MM.1S (cell line): ENCODE data around the gene ZNF335.

Experiments
- DNase-seq: peaks from one replicate; pipeline ENCODE4 v3.0.0-alpha.2; 2015
- H2AFZ ChIP-seq: fragments of 300-600 bp; sonication (generic); 2 replicates; pipeline ENCODE4 v1.6.0; 2016; ENCODE audit warnings: antibody characterized with exemption, low read length
- H3F3A ChIP-seq: fragments of 300-600 bp; sonication (generic); 2 replicates; pipeline ENCODE4 v1.6.1; 2016; ENCODE audit warnings: mild to moderate bottlenecking, antibody characterized with exemption, low read length, moderate library complexity, mixed read lengths; ENCODE audit not compliant: insufficient read depth
- H3K27ac ChIP-seq: fragments of 300-600 bp; sonication (generic); 2 replicates; pipeline ENCODE4 v1.5.1; 2016; ENCODE audit warnings: mild to moderate bottlenecking, low read length
- H3K27me3 ChIP-seq: fragments of 300-600 bp; sonication (generic); replicated peaks from 2 replicates; pipeline ENCODE4 v1.6.0; 2016; ENCODE audit warnings: low read length; ENCODE audit not compliant: insufficient read depth
- H3K36me3 ChIP-seq: fragments of 300-600 bp; sonication (generic); replicated peaks from 2 replicates; pipeline ENCODE4 v1.6.1; 2016; ENCODE audit warnings: mild to moderate bottlenecking, low read length, mixed read lengths; ENCODE audit not compliant: insufficient read depth
- H3K4me1 ChIP-seq: fragments of 300-600 bp; sonication (generic); 2 replicates; pipeline ENCODE4 v1.6.1; 2016; ENCODE audit warnings: low read length, mixed read lengths
- H3K4me2 ChIP-seq: fragments of 300-600 bp; sonication (generic); 2 replicates; pipeline ENCODE4 v1.6.0; 2016; ENCODE audit warnings: low read depth, low read length
- H3K4me3 ChIP-seq: fragments of 300-600 bp; sonication (generic); 2 replicates; pipeline ENCODE4 v1.5.1; 2016; ENCODE audit warnings: low read length, mixed read lengths
- H3K79me2 ChIP-seq: fragments of 300-600 bp; sonication (generic); 2 replicates; pipeline ENCODE4 v1.6.1; 2016; ENCODE audit warnings: mixed run types, low read length, mixed read lengths
- H3K9ac ChIP-seq: fragments of 300-600 bp; sonication (generic); 2 replicates; pipeline ENCODE4 v1.6.1; 2016; ENCODE audit warnings: low read length, mixed read lengths
- H3K9me2 ChIP-seq: fragments of 300-600 bp; sonication (generic); replicated peaks from 2 replicates; pipeline ENCODE4 v1.6.1; 2016; ENCODE audit warnings: mild to moderate bottlenecking, low read length, mixed read lengths; ENCODE audit not compliant: insufficient read depth
- H3K9me3 ChIP-seq: fragments of 300-600 bp; sonication (generic); replicated peaks from 2 replicates; pipeline ENCODE4 v1.6.1; 2016; ENCODE audit warnings: mild to moderate bottlenecking, low read length, mixed read lengths; ENCODE audit not compliant: insufficient read depth
- H4K20me1 ChIP-seq: fragments of 300-600 bp; sonication (generic); 2 replicates; pipeline ENCODE4 v1.6.1; 2016; ENCODE audit warnings: mild to moderate bottlenecking, low read length, moderate library complexity, mixed read lengths; ENCODE audit not compliant: insufficient read depth
- EZH2 ChIP-seq: fragments of 300-600 bp; sonication (generic); optimal IDR thresholded peaks from 2 replicates; pipeline ENCODE3; 2017; ENCODE audit warnings: low read depth, mild to moderate bottlenecking, antibody characterized with exemption, low read length, mixed read lengths
- EZH2phosphoT487 ChIP-seq: fragments of 300-600 bp; sonication (generic); IDR thresholded peaks from 2 replicates; pipeline ENCODE4 v1.6.1; 2018; ENCODE audit warnings: antibody characterized with exemption, low read length
- TF ChIP-seq, protein P1 (sequence below): fragments of 300-600 bp; sonication (generic); IDR thresholded peaks from 2 replicates; pipeline ENCODE4 v1.5.1; 2016; ENCODE audit warnings: antibody characterized with exemption, low read length, mixed read lengths

ZNF335 gene

DNA sequence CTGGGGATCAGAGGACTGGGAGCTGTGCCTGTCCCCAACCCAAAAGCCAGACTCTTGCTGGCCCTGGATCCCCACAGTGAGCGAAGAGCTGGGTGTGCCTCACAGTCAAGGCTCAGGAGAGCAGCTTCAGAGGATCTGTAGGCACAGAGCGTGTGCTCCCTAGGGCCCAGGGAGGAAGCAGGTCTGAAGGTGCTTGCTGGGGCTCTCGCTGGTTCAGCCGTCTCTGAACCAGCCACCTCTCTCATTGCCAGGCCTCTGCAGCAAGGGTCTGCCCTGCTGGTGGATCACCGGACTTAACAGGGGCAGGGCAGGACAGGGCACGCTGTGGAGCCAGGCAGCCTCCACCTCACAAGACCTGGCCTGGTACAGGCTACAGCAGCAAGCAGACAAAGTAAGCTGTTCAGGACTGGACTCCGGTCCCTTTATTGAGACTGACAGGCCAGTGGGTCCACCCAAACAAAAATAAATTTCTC is 23.7 kb downstream of the ZNF335 start:
- H3K4me3 ChIP-seq: no peak overlapping the region
- no peaks in the 10 kb centered on the region for H3K27me3 ChIP-seq
- H3K27ac ChIP-seq: no peak overlapping the region
- TF ChIP-seq EZH2: no peak
- TF ChIP-seq, protein P1, sequence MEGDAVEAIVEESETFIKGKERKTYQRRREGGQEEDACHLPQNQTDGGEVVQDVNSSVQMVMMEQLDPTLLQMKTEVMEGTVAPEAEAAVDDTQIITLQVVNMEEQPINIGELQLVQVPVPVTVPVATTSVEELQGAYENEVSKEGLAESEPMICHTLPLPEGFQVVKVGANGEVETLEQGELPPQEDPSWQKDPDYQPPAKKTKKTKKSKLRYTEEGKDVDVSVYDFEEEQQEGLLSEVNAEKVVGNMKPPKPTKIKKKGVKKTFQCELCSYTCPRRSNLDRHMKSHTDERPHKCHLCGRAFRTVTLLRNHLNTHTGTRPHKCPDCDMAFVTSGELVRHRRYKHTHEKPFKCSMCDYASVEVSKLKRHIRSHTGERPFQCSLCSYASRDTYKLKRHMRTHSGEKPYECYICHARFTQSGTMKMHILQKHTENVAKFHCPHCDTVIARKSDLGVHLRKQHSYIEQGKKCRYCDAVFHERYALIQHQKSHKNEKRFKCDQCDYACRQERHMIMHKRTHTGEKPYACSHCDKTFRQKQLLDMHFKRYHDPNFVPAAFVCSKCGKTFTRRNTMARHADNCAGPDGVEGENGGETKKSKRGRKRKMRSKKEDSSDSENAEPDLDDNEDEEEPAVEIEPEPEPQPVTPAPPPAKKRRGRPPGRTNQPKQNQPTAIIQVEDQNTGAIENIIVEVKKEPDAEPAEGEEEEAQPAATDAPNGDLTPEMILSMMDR: no peak
- TF ChIP-seq EZH2phosphoT487: no peak
- no peak overlapping the region for H3K4me2 ChIP-seq
- H3K9me3 ChIP-seq: no peaks in the 10 kb centered on the region
- H2AFZ ChIP-seq: no peak overlapping the region
- H3K36me3 ChIP-seq: no peaks in the 10 kb centered on the region; the same call in 1 of the 2 replicates
- no peaks in the 10 kb centered on the region for H4K20me1 ChIP-seq
- no peaks in the 10 kb centered on the region for H3K9me2 ChIP-seq
- H3K4me1 ChIP-seq: no peaks in the 10 kb centered on the region
- no peak for DNase-seq
- H3K9ac ChIP-seq: no peak overlapping the region
- no peaks in the 10 kb centered on the region for H3K79me2 ChIP-seq
- no peaks in the 10 kb centered on the region for H3F3A ChIP-seq

DNA sequence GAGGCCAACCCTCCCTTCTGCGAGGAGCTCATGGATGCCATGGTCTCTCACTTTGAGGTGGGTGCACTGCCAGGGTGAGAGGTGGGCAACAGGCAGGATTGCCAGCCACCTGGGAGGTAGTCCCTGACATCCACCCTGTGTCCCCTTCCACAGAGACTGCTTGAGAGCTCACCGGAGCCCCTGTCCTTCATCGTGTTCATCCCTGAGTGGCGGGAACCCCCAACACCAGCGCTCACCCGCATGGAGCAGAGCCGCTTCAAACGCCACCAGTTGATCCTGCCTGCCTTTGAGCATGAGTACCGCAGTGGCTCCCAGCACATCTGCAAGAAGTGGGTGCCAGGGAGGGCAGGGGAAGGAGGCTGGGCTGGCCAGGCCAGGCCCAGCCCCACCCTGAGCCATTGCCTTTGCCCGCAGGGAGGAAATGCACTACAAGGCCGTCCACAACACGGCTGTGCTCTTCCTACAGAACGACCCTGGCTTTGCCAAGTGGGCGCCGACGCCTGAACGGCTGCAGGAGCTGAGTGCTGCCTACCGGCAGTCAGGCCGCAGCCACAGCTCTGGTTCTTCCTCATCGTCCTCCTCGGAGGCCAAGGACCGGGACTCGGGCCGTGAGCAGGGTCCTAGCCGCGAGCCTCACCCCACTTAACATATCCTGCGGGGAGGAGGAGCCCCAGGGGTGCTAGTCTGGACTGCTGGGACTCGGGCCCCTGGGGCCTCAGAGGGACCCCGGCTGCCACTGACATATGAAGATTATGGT is 24.7 kb downstream of the ZNF335 start:
- no peak overlapping the region for H3K9ac ChIP-seq
- H3K27ac ChIP-seq: no peak overlapping the region
- DNase-seq: no peak
- no peaks in the 10 kb centered on the region for H3K4me1 ChIP-seq
- H2AFZ ChIP-seq: no peak overlapping the region
- H3K27me3 ChIP-seq: no peaks in the 10 kb centered on the region
- no peaks in the 10 kb centered on the region; the same call in 1 of the 2 replicates for H3K36me3 ChIP-seq
- no peak overlapping the region for H3K4me3 ChIP-seq
- H3K79me2 ChIP-seq: no peaks in the 10 kb centered on the region
- no peak overlapping the region for H3K4me2 ChIP-seq
- H3K9me2 ChIP-seq: no peaks in the 10 kb centered on the region
- TF ChIP-seq, protein P1: no peak
- TF ChIP-seq EZH2: no peak
- no peaks in the 10 kb centered on the region for H3F3A ChIP-seq
- H4K20me1 ChIP-seq: no peaks in the 10 kb centered on the region
- H3K9me3 ChIP-seq: no peaks in the 10 kb centered on the region

DNA sequence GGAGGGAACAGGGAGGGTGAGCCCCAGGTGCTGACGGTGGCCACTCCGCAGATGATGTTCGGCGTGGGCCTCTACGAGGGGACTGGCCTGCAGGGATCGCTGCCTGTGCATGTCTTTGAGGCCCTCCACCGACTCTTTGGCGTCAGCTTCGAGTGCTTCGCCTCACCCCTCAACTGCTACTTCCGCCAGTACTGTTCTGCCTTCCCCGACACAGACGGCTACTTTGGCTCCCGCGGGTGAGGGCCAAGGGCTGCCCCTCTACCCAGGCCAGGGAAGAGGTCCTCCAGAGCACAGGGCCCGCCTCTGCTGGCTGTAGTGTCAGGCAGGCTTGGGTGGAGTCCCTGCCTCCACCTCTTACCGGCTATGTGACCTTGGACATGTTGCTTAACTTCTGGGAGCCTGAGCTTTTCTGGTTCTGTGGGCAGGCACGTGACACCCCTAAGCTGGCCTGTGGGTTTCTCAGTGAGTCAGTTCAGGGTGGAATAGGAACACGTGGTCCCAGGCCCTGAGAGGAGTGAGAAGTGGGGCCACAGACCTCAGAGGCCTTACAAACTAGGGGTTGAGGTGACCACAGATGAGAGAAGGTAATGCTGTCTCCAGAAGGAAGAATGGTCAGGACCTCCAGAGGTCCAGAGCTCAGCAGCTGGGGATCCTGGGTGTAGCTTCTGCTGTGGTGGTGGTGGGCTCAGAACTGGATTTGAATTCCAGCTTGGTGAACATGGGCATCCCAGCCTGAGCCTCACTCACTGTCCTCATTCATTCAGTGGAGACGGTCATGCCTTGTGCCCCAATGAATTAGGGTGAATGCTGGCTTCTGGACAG is 25.6 kb downstream of the ZNF335 start:
- Histone ChIP-seq H3K4me2 (no peak overlapping the region), H4K20me1 (no peaks in the 10 kb centered on the region), H3K27me3 (no peaks in the 10 kb centered on the region), H3F3A (no peaks in the 10 kb centered on the region), H3K9ac (no peak overlapping the region), H3K36me3 (no peaks in the 10 kb centered on the region; the same call in 1 of the 2 replicates), H3K79me2 (no peaks in the 10 kb centered on the region), H3K4me3 (no peak overlapping the region), H3K9me2 (no peaks in the 10 kb centered on the region), H3K9me3 (no peaks in the 10 kb centered on the region), H2AFZ (no peak overlapping the region), H3K4me1 (no peaks in the 10 kb centered on the region), H3K27ac (no peak overlapping the region)
- no peak for DNase-seq
- no peak for TF ChIP-seq EZH2
- TF ChIP-seq, protein P1: no peak
- TF ChIP-seq EZH2phosphoT487: no peak
